Measurements from ENCODE around the gene SYAP1. TPM values are rescaled to one million over a fixed set of nuclear protein-coding genes. Genes with fewer than 3 reads are reported as not detected.

Gene SYAP1
- total and polyA plus RNA-seq, 2 of the 8 experiments (the other 6 are each of a cell fraction or from before 2014, with no cell fraction given), result 2.9 to 20.3 TPM

GRCh38 chrX:16718824-16719333, 533 bp upstream of the SYAP1 start:
- H3K4me1 ChIP-seq (replicated peaks in 1 of 4; ENCODE audit: control insufficient read depth in 3 of 4, insufficient read depth in 4 of 4, low read length in 3 of 4), result no peaks in the 10 kb centered on the region
- H2BK20ac ChIP-seq (ENCODE audit: low read length), result no peak overlapping the region
- no peaks in the 10 kb centered on the region for H3K27me3 ChIP-seq (replicated peaks in 1 of 4; ENCODE audit: control insufficient read depth in 3 of 4, extremely low read depth in 1 of 4, insufficient read depth in 3 of 4, low read length in 3 of 4)
- H3K4me2 ChIP-seq (ENCODE audit: insufficient read depth in 1 of 2, low read depth in 2 of 2, low read length in 2 of 2), result peak overlapping the region; percentile 87 to 91
- H4K91ac ChIP-seq (replicated peaks; ENCODE audit: insufficient read length, low read length), result peak overlapping the region; percentile 54
- no peaks in the 10 kb centered on the region for H3K9me3 ChIP-seq (ENCODE audit: insufficient read depth in 2 of 2, low read depth in 1 of 2, low read length in 1 of 2)
- peaks cover 2 to 3% of the 10 kb centered on the region in 2 experiments for H4K20me1 ChIP-seq (replicated peaks in 1 of 2; ENCODE audit: control insufficient read depth in 1 of 2, insufficient read depth in 2 of 2, low read length in 2 of 2)
- H3K79me2 ChIP-seq (ENCODE audit: control insufficient read depth in 1 of 2, insufficient read depth in 2 of 2, low read length in 2 of 2), result peaks cover 6 to 43% of the 10 kb centered on the region in 2 experiments; a peak in 3 of 4 replicates
- H3K14ac ChIP-seq (ENCODE audit: insufficient read length), result no peak overlapping the region
- H3K9ac ChIP-seq (replicated peaks in 1 of 4; ENCODE audit: extremely low read depth in 1 of 4, low read depth in 3 of 4, low read length in 3 of 4), result peak overlapping the region; percentile 83 to 97 (median 92)
- peak overlapping the region; percentile 93 for H2BK5ac ChIP-seq (ENCODE audit: low read depth, low read length)
- FAIRE-seq, result no peak
- H2AFZ ChIP-seq (ENCODE audit: low read length), result no peak overlapping the region
- POLR2A ChIA-PET (ENCODE audit: partially characterized antibody), result interaction anchor here (0.9 to 2.2 kb wide), 13 partner anchors 7 to 903 kb away, joined by 3 to 7 read pairs (median 4); no protein-coding TSS in a partner anchor
- H2BK120ac ChIP-seq (replicated peaks; ENCODE audit: low read depth, low read length), result peak overlapping the region; percentile 43
- H3K18ac ChIP-seq (ENCODE audit: extremely low read depth, low read length), result peak overlapping the region; percentile 60
- H3K79me1 ChIP-seq (ENCODE audit: low read depth, low read length), result peaks cover under 1% of the 10 kb centered on the region; the same call in 1 of the 2 replicates
- no peak overlapping the region for H3K23ac ChIP-seq (ENCODE audit: insufficient read length)
- H4K8ac ChIP-seq (ENCODE audit: extremely low read depth, insufficient read depth, low read length), result peak overlapping the region; percentile 98; the same call in 1 of the 2 replicates
- CTCF ChIA-PET (ENCODE audit: partially characterized antibody), result no interaction called here
- H3K4me3 ChIP-seq (ENCODE audit: extremely low read depth in 1 of 4, insufficient read depth in 2 of 4, low read depth in 3 of 4, low read length in 4 of 4), result peak overlapping the region; percentile 64 to 98 (median 80)
- peak overlapping the region; percentile 91 for H3K4ac ChIP-seq (replicated peaks; ENCODE audit: insufficient read length, low read depth, low read length)
- peak overlapping the region; percentile 97 for H3K27ac ChIP-seq (ENCODE audit: low read depth, low read length)
- H3K36me3 ChIP-seq (ENCODE audit: control insufficient read depth in 2 of 4, insufficient read depth in 4 of 4, low read length in 3 of 4), result no peaks in the 10 kb centered on the region
- peaks cover 5% of the 10 kb centered on the region; the same call in 1 of the 2 replicates for H3K23me2 ChIP-seq (ENCODE audit: low read depth, low read length)
- WGBS, 2 experiments (ENCODE audit: extremely low coverage in 1 of 2, insufficient coverage in 1 of 2, insufficient read length in 1 of 2, insufficient replicate concordance in 2 of 2, low coverage in 1 of 2, low lambda C conversion rate in 2 of 2, missing lambda C conversion rate in 1 of 2), result 31% methylated on average over 6 of the region's 6 CpGs; no CpG with 5 or more reads in 1 of the 2 experiments
- peak overlapping the region; percentile 72 for H4K5ac ChIP-seq (ENCODE audit: insufficient read length, low read depth, low read length)
- DNase-seq (ENCODE audit: low read depth in 1 of 2, low spot score in 2 of 2), result no peak
- H2BK12ac ChIP-seq (ENCODE audit: low read depth, low read length), result peak overlapping the region; percentile 92; the same call in 1 of the 2 replicates
- H3K56ac ChIP-seq (replicated peaks; ENCODE audit: insufficient read length, low read depth, low read length), result no peak overlapping the region
- H2AK5ac ChIP-seq (ENCODE audit: low read depth, low read length), result 0 out of 2 replicates have a peak overlapping the region, but pooled peaks have one; percentile 53
- H2BK15ac ChIP-seq (ENCODE audit: low read length), result no peak overlapping the region
- TF ChIP-seq TAF7 (optimal IDR thresholded peaks at IDR 0.05; ENCODE audit: borderline replicate concordance, low read depth, low read length) (no peak), EGR1 (IDR thresholded peaks at IDR 0.05; ENCODE audit: borderline replicate concordance, low read depth, low read length) (no peak), BRCA1 (IDR thresholded peaks at IDR 0.05; ENCODE audit: low read depth, low read length) (no peak), EP300 (IDR thresholded peaks at IDR 0.05; ENCODE audit: borderline replicate concordance in 1 of 2, low read depth in 2 of 2, low read length in 2 of 2) (no peak), CBX8 (IDR thresholded peaks at IDR 0.05; ENCODE audit: borderline replicate concordance, low read depth, low read length) (no peak), PHF8 (conservative IDR thresholded peaks at IDR 0.05; ENCODE audit: low read depth, low read length) (no peak; the same call in 1 of the 2 replicates), RXRA (IDR thresholded peaks at IDR 0.05; ENCODE audit: insufficient read depth, low read depth, low read length) (no peak), YY1 (IDR thresholded peaks at IDR 0.05; ENCODE audit: low read depth, low read length) (no peak), HDAC2 (IDR thresholded peaks at IDR 0.05; ENCODE audit: borderline replicate concordance in 1 of 2, low read depth in 2 of 2, low read length in 2 of 2) (no peak), POLR2AphosphoS5 (IDR thresholded peaks at IDR 0.05; ENCODE audit: low read depth, low read length) (no peak), CHD1 (IDR thresholded peaks at IDR 0.05; ENCODE audit: low read depth, low read length) (no peak), MAFK (IDR thresholded peaks at IDR 0.05; ENCODE audit: low read depth, low read length) (no peak), NRF1 (IDR thresholded peaks at IDR 0.05; ENCODE audit: low read depth, low read length) (no peak)
